Measurements from ENCODE around the gene ERMAP. TPM values are rescaled to one million over a fixed set of nuclear protein-coding genes. Genes with fewer than 3 reads are reported as not detected.
A peak's percentile ranks its signal among the peaks of the same experiment; 100 is the strongest.

Gene ERMAP, protein sequence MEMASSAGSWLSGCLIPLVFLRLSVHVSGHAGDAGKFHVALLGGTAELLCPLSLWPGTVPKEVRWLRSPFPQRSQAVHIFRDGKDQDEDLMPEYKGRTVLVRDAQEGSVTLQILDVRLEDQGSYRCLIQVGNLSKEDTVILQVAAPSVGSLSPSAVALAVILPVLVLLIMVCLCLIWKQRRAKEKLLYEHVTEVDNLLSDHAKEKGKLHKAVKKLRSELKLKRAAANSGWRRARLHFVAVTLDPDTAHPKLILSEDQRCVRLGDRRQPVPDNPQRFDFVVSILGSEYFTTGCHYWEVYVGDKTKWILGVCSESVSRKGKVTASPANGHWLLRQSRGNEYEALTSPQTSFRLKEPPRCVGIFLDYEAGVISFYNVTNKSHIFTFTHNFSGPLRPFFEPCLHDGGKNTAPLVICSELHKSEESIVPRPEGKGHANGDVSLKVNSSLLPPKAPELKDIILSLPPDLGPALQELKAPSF
- polyA plus RNA-seq (2012; ENCODE audit: missing spikeins), result 5.4 TPM

DNA sequence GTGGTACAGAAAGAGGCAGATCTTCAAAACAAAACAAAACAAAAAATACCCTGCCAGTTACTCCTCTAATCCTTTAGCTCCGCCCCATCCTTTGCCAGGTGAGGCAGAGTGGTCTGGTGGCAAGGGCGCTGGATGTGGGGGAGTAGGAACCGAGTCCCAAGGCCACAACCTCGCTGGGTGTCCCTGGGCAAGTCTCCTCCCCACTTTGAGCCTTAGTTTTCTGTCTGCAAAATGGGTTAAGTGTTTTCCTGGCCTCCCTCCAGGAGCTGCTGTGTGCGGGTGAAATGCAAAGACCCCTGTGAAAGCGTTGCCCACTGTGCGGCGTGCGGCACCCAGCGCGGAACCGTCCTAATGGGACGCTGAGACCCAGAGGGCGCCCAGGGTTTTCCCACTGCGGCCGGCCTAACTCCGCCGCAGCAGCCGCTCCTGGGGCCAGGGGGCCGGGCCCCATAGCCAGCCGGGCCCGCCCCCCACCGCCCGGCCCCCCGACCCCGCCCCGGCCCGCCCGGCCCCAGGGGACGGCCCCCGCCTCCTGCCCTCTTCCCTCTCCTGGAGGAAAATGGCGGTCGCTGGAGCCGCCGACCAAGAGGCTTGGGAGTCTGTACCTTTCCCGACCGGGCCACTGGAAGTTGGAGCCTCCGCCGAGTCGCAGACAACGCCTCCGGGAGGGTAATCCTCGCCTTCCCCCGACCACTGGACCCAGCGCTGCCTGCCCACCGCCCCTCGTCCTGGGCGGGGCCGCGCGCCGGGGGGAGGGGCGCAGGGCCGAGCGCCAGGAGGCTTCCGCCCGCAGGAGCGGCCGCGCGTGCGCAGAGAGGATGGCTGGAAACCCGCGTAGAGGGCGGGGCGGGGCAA, at the start of gene ERMAP, which contains the start of gene SVBP:
Gene ERMAP, plus strand, starts transcription at position 538 of the 855 bp plus-strand sequence. CDS start 13,327 bp downstream, outside the sequence.
Gene SVBP, minus strand, starts transcription at position 813 of the 855 bp plus-strand sequence. CDS start 853 bp downstream, outside the sequence.
- DNase-seq (ENCODE audit: insufficient read length), result peak; percentile 82
- TF ChIP-seq TAF1 (IDR thresholded peaks at IDR 0.05; ENCODE audit: borderline replicate concordance, low read depth, low read length) (no peak), POLR2A (IDR thresholded peaks at IDR 0.05; ENCODE audit: low read depth, low read length) (peak; percentile 76), POLR2AphosphoS5 (IDR thresholded peaks at IDR 0.05; ENCODE audit: low read depth, low read length) (peak; percentile 59)
- peak; percentile 93 for FAIRE-seq

DNA sequence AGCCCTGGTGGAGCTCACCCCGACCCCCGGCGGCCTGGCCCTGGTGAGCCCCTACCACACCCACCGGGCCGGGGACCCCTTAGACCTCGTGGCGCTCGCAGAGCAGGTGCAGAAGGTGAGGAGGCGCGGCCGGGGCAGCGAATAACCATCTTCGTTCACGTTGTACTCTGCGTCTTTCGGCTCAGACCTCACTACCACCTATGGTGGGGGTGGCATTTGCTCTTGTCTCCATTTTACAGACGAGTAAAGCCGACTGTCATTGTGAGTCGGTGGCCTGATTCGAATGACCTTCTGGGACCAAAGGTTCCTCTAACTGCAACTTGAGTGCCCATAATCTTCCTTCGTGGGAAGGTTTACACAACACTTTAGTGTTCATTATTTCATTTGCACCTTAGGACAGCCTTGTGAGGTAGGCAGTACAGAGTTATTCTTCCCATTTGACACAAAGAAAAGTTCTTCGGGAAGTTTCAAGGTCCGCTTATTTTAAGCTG, 49.4 kb upstream of the ERMAP start:
- TF ChIP-seq POLR2AphosphoS5 (IDR thresholded peaks at IDR 0.05; ENCODE audit: low read depth, low read length) (no peak; the same call in 1 of the 2 replicates), POLR2A (IDR thresholded peaks at IDR 0.05; ENCODE audit: low read depth, low read length) (no peak), TAF1 (IDR thresholded peaks at IDR 0.05; ENCODE audit: borderline replicate concordance, low read depth, low read length) (no peak)
- no peak for DNase-seq (ENCODE audit: insufficient read length)
- FAIRE-seq, result peak; percentile 56

- no peak for DNase-seq (ENCODE audit: insufficient read length)
- no peak for TF ChIP-seq POLR2A (IDR thresholded peaks at IDR 0.05; ENCODE audit: low read depth, low read length)
- no peak for TF ChIP-seq POLR2AphosphoS5 (IDR thresholded peaks at IDR 0.05; ENCODE audit: low read depth, low read length)
- no peak for TF ChIP-seq TAF1 (IDR thresholded peaks at IDR 0.05; ENCODE audit: borderline replicate concordance, low read depth, low read length)
- no peak for FAIRE-seq
These were observed 48.8 kb upstream of the ERMAP start for GRCh38 chr1:42768172-42768571.

GRCh38 chr1:42769811-42770210, 47.1 kb upstream of the ERMAP start:
- DNase-seq (ENCODE audit: insufficient read length) (no peak), FAIRE-seq (no peak)
- no peak for TF ChIP-seq TAF1 (IDR thresholded peaks at IDR 0.05; ENCODE audit: borderline replicate concordance, low read depth, low read length)
- TF ChIP-seq POLR2AphosphoS5 (IDR thresholded peaks at IDR 0.05; ENCODE audit: low read depth, low read length), result no peak
- no peak for TF ChIP-seq POLR2A (IDR thresholded peaks at IDR 0.05; ENCODE audit: low read depth, low read length)

DNA sequence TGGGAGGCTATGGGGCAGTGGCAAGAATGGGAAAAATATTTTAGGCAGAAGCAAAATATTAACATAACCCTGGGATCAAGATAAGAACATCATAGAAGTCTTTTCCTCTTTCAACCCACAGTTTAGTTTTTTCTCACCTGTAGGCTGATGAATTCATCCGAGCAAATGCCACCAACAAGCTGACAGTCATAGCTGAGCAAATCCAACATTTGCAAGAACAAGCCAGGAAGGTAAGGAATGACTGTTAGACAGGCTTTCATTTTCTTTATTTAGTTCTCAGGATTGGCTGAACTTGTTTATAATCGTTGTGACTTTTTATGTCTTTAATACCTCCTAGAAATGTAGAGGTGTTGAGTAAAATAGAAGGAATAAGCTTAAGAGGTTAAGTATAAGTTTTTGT, 43.5 kb upstream of the ERMAP start:
- no peak for DNase-seq (ENCODE audit: insufficient read length)
- FAIRE-seq, result no peak
- TF ChIP-seq POLR2AphosphoS5 (IDR thresholded peaks at IDR 0.05; ENCODE audit: low read depth, low read length), result no peak

GRCh38 chr1:42774928-42775526, 41.9 kb upstream of the ERMAP start:
- TF ChIP-seq TAF1 (IDR thresholded peaks at IDR 0.05; ENCODE audit: borderline replicate concordance, low read depth, low read length), result no peak
- no peak for TF ChIP-seq POLR2A (IDR thresholded peaks at IDR 0.05; ENCODE audit: low read depth, low read length)
- no peak for TF ChIP-seq POLR2AphosphoS5 (IDR thresholded peaks at IDR 0.05; ENCODE audit: low read depth, low read length)
- FAIRE-seq (no peak), DNase-seq (ENCODE audit: insufficient read length) (no peak)

GRCh38 chr1:42776502-42776901, 40.4 kb upstream of the ERMAP start:
- no peak for DNase-seq (ENCODE audit: insufficient read length)
- TF ChIP-seq POLR2AphosphoS5 (IDR thresholded peaks at IDR 0.05; ENCODE audit: low read depth, low read length), result no peak
- no peak for TF ChIP-seq POLR2A (IDR thresholded peaks at IDR 0.05; ENCODE audit: low read depth, low read length)
- no peak for TF ChIP-seq TAF1 (IDR thresholded peaks at IDR 0.05; ENCODE audit: borderline replicate concordance, low read depth, low read length)
- no peak for FAIRE-seq

DNA sequence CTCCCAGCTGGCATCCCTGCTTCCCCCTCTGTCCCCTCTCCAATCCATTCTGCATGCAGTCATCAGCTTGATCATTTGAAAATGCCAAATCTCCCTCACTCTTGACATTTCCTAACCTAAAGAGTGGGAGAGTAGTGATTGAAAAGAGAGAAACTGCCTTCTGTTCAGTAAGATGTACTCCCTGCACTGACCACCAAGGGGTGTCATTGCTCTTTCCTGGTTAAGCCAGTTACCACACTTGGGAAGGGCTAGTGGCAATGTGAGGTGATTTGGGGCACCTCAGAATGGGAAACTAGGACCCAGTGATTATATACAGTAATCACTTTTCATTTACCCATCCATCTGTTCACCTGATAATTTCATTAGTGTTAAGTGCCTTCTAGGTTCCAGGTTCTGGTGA, 39.1 kb upstream of the ERMAP start:
- FAIRE-seq (peak; percentile 40), DNase-seq (ENCODE audit: insufficient read length) (no peak)
- TF ChIP-seq POLR2A (IDR thresholded peaks at IDR 0.05; ENCODE audit: low read depth, low read length), result no peak
- no peak for TF ChIP-seq POLR2AphosphoS5 (IDR thresholded peaks at IDR 0.05; ENCODE audit: low read depth, low read length)
- no peak for TF ChIP-seq TAF1 (IDR thresholded peaks at IDR 0.05; ENCODE audit: borderline replicate concordance, low read depth, low read length)

DNA sequence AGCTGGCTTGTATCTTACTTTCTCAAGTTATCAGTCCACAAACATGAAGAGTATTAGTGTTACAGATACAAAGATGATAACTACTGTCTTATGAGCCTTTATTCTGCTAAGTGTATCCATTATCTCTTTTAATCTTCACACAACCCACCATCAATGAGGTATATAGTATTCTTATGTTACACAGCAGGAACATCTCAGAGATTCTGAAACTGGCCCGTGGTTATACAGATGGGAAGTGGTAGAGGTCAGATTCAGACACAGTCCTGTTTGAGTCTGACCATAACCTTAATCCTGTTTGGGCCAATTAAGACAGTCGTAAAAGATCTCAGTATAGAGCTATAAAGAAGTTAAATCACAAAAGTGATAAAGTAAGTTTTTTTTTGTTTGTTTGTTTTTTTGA, 37.2 kb upstream of the ERMAP start:
- no peak for DNase-seq (ENCODE audit: insufficient read length)
- peak; percentile 17 for FAIRE-seq
- no peak for TF ChIP-seq TAF1 (IDR thresholded peaks at IDR 0.05; ENCODE audit: borderline replicate concordance, low read depth, low read length)
- no peak for TF ChIP-seq POLR2AphosphoS5 (IDR thresholded peaks at IDR 0.05; ENCODE audit: low read depth, low read length)
- no peak for TF ChIP-seq POLR2A (IDR thresholded peaks at IDR 0.05; ENCODE audit: low read depth, low read length)

- TF ChIP-seq TAF1 (IDR thresholded peaks at IDR 0.05; ENCODE audit: borderline replicate concordance, low read depth, low read length) (no peak), POLR2AphosphoS5 (IDR thresholded peaks at IDR 0.05; ENCODE audit: low read depth, low read length) (no peak), POLR2A (IDR thresholded peaks at IDR 0.05; ENCODE audit: low read depth, low read length) (no peak)
These were observed 36.7 kb upstream of the ERMAP start for GRCh38 chr1:42780176-42780575.

DNA sequence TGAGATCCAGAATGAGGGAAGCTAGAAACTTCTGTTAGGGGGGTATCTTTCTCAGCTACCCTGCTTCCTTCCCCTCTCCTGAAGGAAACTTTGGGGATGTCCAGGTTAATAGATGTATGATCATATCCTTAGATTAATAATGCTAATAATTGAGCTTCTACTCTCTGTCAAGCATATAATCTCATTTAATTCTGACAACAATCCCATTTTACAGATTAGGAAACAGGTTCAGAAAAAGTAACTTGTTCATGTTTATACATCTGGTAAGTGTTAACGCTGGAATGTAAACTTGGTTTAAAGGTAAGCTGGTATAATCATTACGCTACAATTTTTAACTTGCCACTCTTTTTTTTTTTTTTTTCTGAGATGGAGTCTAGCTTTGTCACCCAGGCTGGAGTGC, 33.8 kb upstream of the ERMAP start:
- FAIRE-seq, result no peak
- DNase-seq (ENCODE audit: insufficient read length), result no peak
- no peak for TF ChIP-seq POLR2AphosphoS5 (IDR thresholded peaks at IDR 0.05; ENCODE audit: low read depth, low read length)

More at GRCh38 chr1:42780176-42780575, 36.7 kb upstream of the ERMAP start:
- no peak for FAIRE-seq
- no peak for DNase-seq (ENCODE audit: insufficient read length)
